OCI-LY1 (cell line): Measurements from ENCODE around the gene AMIGO2.

Experiments used
- CTCF ChIP-seq: fragments of 200-600 bp; sonication (generic), shearing (Covaris generic); IDR thresholded peaks from 2 replicates; pipeline ENCODE4 v1.5.1; 2017; ENCODE audit warnings: mild to moderate bottlenecking, antibody characterized with exemption, low read length, moderate library complexity, mixed read lengths
- EZH2 ChIP-seq: fragments of 200-600 bp; sonication (generic), shearing (Covaris generic); IDR thresholded peaks from 2 replicates; pipeline ENCODE4 v1.8.0; 2017; ENCODE audit warnings: borderline replicate concordance, mixed run types, mild to moderate bottlenecking, antibody characterized with exemption, low read length, moderate library complexity, mixed read lengths

- TF ChIP-seq CTCF (no peak), EZH2 (no peak)
Observed at GRCh38 chr12:47038270-47038748, 41.5 kb downstream of the AMIGO2 start.
